ENCODE measurements around the gene ERP29.

Gene ERP29

DNA sequence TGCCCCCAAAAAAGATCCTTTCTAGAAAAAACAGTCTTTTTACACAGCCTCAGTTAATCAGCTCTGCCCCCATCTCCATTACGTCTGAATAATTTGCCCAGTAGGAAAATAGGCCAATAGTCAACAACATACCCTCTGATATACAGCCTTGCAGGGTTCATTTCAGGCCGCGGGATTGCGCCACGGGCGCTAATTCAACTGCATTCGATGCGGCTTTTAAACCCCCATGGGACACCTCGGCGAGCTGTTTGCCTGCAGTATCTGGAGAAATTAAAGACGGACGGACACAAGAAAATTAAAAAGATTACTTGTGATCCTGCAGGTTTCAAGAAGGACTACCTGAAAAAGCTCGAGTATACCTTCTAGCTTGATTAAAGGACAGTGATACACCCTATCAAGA is 36.1 kb downstream of the ERP29 start:
- no peak for DNase-seq

- no peak for DNase-seq
Observed at GRCh38 chr12:112061137-112061536, 47.9 kb downstream of the ERP29 start.

- no peak for DNase-seq
Observed at GRCh38 chr12:112063273-112063672, 50.0 kb downstream of the ERP29 start.

DNA sequence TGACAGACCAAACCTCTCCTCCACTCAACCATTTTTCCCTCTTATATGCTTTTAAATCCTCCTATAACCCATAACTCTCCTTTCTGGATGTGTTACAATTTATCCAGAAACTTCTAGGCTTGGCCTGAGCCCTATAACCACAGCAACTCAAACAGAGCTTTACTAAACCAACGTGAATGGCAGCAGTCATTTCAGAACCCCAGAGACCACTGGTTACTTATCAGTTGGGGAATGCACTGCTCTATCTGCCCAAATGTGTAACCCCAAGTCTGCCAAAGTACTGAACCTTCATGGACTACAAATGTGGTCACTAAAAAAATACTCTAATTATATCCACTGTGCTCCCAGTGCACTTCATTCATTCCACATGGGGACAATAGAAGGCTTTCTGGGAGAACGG is 53.3 kb downstream of the ERP29 start:
- DNase-seq: no peak

All from NCI-H510A treated with DMSO at 0.1 percent for 48 hours (cell line).